Thyroid gland (tissue), 4 donors: ENCODE measurements around the gene SCFD2. TPM values are rescaled to one million over a fixed set of nuclear protein-coding genes. Genes with fewer than 3 reads are reported as not detected.
"Not testable (repeated sequence)": the region's sequence is repeated elsewhere in the genome, so short reads cannot be mapped to it uniquely, and the experiment has no call there.

Source experiments
- DNase-seq, 2 donors: peaks; one replicate each; pipeline ENCODE4 v3.0.0-alpha.2; 2019
- H3K27ac ChIP-seq, 3 donors: fragments of 200-600 bp; sonication (generic); 1 replicate in 2 of 3; 2 replicates in 1 of 3; pipeline ENCODE4 v1.5.1; 2016 to 2019; ENCODE audit warnings: mild to moderate bottlenecking in 1 of 3, moderate library complexity in 1 of 3
- H3K27me3 ChIP-seq: fragments of 200-600 bp; sonication (generic); one replicate; pipeline ENCODE4 v1.5.1; 2019
- H3K36me3 ChIP-seq, 2 donors: fragments of 200-600 bp; sonication (generic); one replicate each; pipeline ENCODE4 v1.5.1; 2016 to 2019
- H3K4me1 ChIP-seq, 2 donors: fragments of 200-600 bp; sonication (generic); one replicate each; pipeline ENCODE4 v1.5.1; 2017 to 2019
- H3K4me3 ChIP-seq, 3 donors: fragments of 200-600 bp; sonication (generic); replicated peaks in 1 of 3; 1 replicate in 2 of 3; 2 replicates in 1 of 3; pipeline ENCODE4 v1.5.1; 2016; ENCODE audit warnings: mild to moderate bottlenecking in 1 of 3
- H3K9me3 ChIP-seq: fragments of 200-600 bp; sonication (generic); one replicate; pipeline ENCODE4 v1.5.1; 2017
- CTCF ChIP-seq, 6 experiments: fragments of 200-600 bp in 3 of 6; fragments of 450-650 bp in 3 of 6; sonication (generic) in 3 of 6; IDR thresholded peaks; one replicate each; pipeline ENCODE4 v1.5.1; 2016 to 2019; ENCODE audit warnings: antibody characterized with exemption in 6 of 6, mild to moderate bottlenecking in 2 of 6, inconsistent platforms in 1 of 6, moderate library complexity in 1 of 6
- POLR2A ChIP-seq, 2 donors: fragments of 450-650 bp; IDR thresholded peaks; one replicate each; pipeline ENCODE4 v1.6.1; 2017; ENCODE audit warnings: antibody characterized with exemption in 2 of 2, mild to moderate bottlenecking in 2 of 2, moderate library complexity in 1 of 2
- WGBS, 2 donors: methylation state at CpG; one replicate each; pipeline ENCODE4 v1.1.5; 2017; 5-methylcytosine and 5-hydroxymethylcytosine counted together
- intact Hi-C: fragments of 100-400 bp; cut with DNase I; formaldehyde crosslinking; loops from one replicate; pipeline ENCODE4 v1.15.1; 2023
- total RNA-seq, 4 donors: library from RNA; depleted of rRNA; stranded (reverse); fragments of >200 nt; gene quantifications; one replicate each; pipeline ENCODE4 v1.2.3, GENCODE V29; 2016

Gene SCFD2
- total RNA-seq, 4 donors from 2014 or later, result 10.3 to 32.9 (median 28.2) TPM

- no peak overlapping the region for H3K4me3 ChIP-seq
- WGBS, 2 donors, result 96 to 99% methylated on average over 2 of the region's 2 CpGs
- no peaks in the 10 kb centered on the region for H3K27me3 ChIP-seq
- H3K9me3 ChIP-seq, result no peaks in the 10 kb centered on the region
- no peaks in the 10 kb centered on the region for H3K4me1 ChIP-seq
- no peaks in the 10 kb centered on the region for H3K36me3 ChIP-seq
- TF ChIP-seq POLR2A (IDR thresholded peaks at IDR 0.05) (no peak), CTCF (IDR thresholded peaks at IDR 0.05) (no peak)
- intact Hi-C loops, result no loop called here
- H3K27ac ChIP-seq, result no peak overlapping the region
- DNase-seq, result no peak
These were observed 84.4 kb downstream of the SCFD2 start for GRCh38 chr4:53281438-53281837.

GRCh38 chr4:53280846-53281245 is 85.0 kb downstream of the SCFD2 start:
- TF ChIP-seq POLR2A (IDR thresholded peaks at IDR 0.05), result no peak
- TF ChIP-seq CTCF (IDR thresholded peaks at IDR 0.05), result no peak

GRCh38 chr4:53274609-53275268 is 91.1 kb downstream of the SCFD2 start:
- TF ChIP-seq POLR2A (IDR thresholded peaks at IDR 0.05) (no peak), CTCF (IDR thresholded peaks at IDR 0.05) (no peak)
- Histone ChIP-seq H3K4me3 (no peak overlapping the region), H3K9me3 (no peaks in the 10 kb centered on the region), H3K36me3 (no peaks in the 10 kb centered on the region), H3K27me3 (no peaks in the 10 kb centered on the region), H3K4me1 (no peaks in the 10 kb centered on the region), H3K27ac (no peak overlapping the region)
- DNase-seq, result no peak
- intact Hi-C loops, result no loop called here
- WGBS, 2 donors, result 89 to 93% methylated on average over 5 of the region's 5 CpGs

More at GRCh38 chr4:53280846-53281245, 85.0 kb downstream of the SCFD2 start:
- Histone ChIP-seq H3K4me1 (no peaks in the 10 kb centered on the region), H3K27ac (no peak overlapping the region), H3K36me3 (no peaks in the 10 kb centered on the region), H3K9me3 (no peaks in the 10 kb centered on the region), H3K27me3 (no peaks in the 10 kb centered on the region), H3K4me3 (no peak overlapping the region)
- intact Hi-C loops, result no loop called here
- WGBS, 2 donors, result 78 to 90% methylated on average over 5 of the region's 5 CpGs
- no peak for DNase-seq

- Histone ChIP-seq H3K4me3 (no peak overlapping the region), H3K36me3 (no peaks in the 10 kb centered on the region), H3K27ac (no peak overlapping the region), H3K27me3 (no peaks in the 10 kb centered on the region), H3K4me1 (no peaks in the 10 kb centered on the region), H3K9me3 (no peaks in the 10 kb centered on the region)
- 59 to 64% methylated on average over 3 of the region's 3 CpGs for WGBS, 2 donors
- DNase-seq, result no peak
- intact Hi-C loops, result no loop called here
- TF ChIP-seq CTCF (IDR thresholded peaks at IDR 0.05), result no peak
- no peak for TF ChIP-seq POLR2A (IDR thresholded peaks at IDR 0.05)
These were observed 92.1 kb downstream of the SCFD2 start for GRCh38 chr4:53273726-53274125.

GRCh38 chr4:53267026-53267425 is 98.8 kb downstream of the SCFD2 start:
- 89 to 92% methylated on average over 4 of the region's 4 CpGs for WGBS, 2 donors
- intact Hi-C loops, result no loop called here
- no peak overlapping the region for H3K4me3 ChIP-seq
- no peaks in the 10 kb centered on the region for H3K36me3 ChIP-seq
- no peaks in the 10 kb centered on the region for H3K4me1 ChIP-seq
- no peak for TF ChIP-seq POLR2A (IDR thresholded peaks at IDR 0.05)
- TF ChIP-seq CTCF (IDR thresholded peaks at IDR 0.05), result no peak
- no peak for DNase-seq
- no peaks in the 10 kb centered on the region for H3K9me3 ChIP-seq
- H3K27ac ChIP-seq, result no peak overlapping the region
- no peaks in the 10 kb centered on the region for H3K27me3 ChIP-seq

- intact Hi-C loops, result not testable (repeated sequence)
These were observed 109.9 kb downstream of the SCFD2 start for GRCh38 chr4:53255986-53256385.

More at GRCh38 chr4:53255986-53256385, 109.9 kb downstream of the SCFD2 start:
- not testable (repeated sequence) for H3K4me3 ChIP-seq, H3K9me3 ChIP-seq, H3K27me3 ChIP-seq, H3K27ac ChIP-seq, DNase-seq, H3K36me3 ChIP-seq, H3K4me1 ChIP-seq
- 100% methylated on average over 10 of the region's 31 CpGs; no CpG with 5 or more reads in 1 of the 2 donors for WGBS, 2 donors
